B cell (primary cell): ENCODE data around the gene CAB39L. TPM values are rescaled to one million over a fixed set of nuclear protein-coding genes. Genes with fewer than 3 reads are reported as not detected.

Source experiments
- ATAC-seq: fragments of 200-7000 bp; cut with Tn5 transposase; one replicate; pipeline ENCODE4 v1.10.0; 2021; ENCODE audit warnings: low read depth, mild to moderate bottlenecking, moderate number of reproducible peaks, moderate library complexity
- CTCF ChIA-PET: fragments of 350-600 bp; sonication (Branson Sonifier 250); formaldehyde crosslinking; loops from one replicate; lab custom pipeline; 2021; ENCODE audit warnings: antibody characterized with exemption, inconsistent platforms; lab: Charles Lee
- POLR2A ChIA-PET: fragments of 350-600 bp; sonication (Branson Sonifier 250); formaldehyde crosslinking; loops from one replicate; lab custom pipeline; 2021; ENCODE audit warnings: antibody characterized with exemption; lab: Charles Lee
- DNase-seq: peaks from one replicate; pipeline ENCODE4 v3.0.0; 2013
- H2AFZ ChIP-seq: 2 replicates; pipeline ENCODE4 v1.6.1; 2012; ENCODE audit warnings: mild to moderate bottlenecking, low read depth, low read length; ENCODE audit not compliant: insufficient read depth, poor library complexity, severe bottlenecking
- H3K27ac ChIP-seq, 2 donors: 1 replicate in 1 of 2; 2 replicates in 1 of 2; pipeline ENCODE4 v1.5.1; 2012 to 2013; ENCODE audit warnings: low read length in 2 of 2, mild to moderate bottlenecking in 2 of 2, moderate library complexity in 1 of 2
- H3K27me3 ChIP-seq, 4 experiments: fragments of 200-600 bp in 1 of 4; sonication (generic) in 1 of 4; replicated peaks in 1 of 4; 1 replicate in 2 of 4; 2 replicates in 2 of 4; pipeline versions ENCODE4 v1.6.1 to v1.7.0; 2013 to 2016; ENCODE audit warnings: low read length in 3 of 4, mild to moderate bottlenecking in 2 of 4, mixed read lengths in 1 of 4, moderate library complexity in 1 of 4; ENCODE audit not compliant: insufficient read depth in 4 of 4, control insufficient read depth in 3 of 4; ENCODE audit errors: control extremely low read depth in 1 of 4
- H3K36me3 ChIP-seq, 2 experiments: replicated peaks in 1 of 2; 1 replicate in 1 of 2; 2 replicates in 1 of 2; pipeline versions ENCODE4 v1.6.1 to v1.7.1; 2013; ENCODE audit warnings: low read length in 1 of 2; ENCODE audit not compliant: insufficient read depth in 2 of 2, control insufficient read depth in 1 of 2; ENCODE audit errors: control extremely low read depth in 1 of 2, extremely low read depth in 1 of 2
- H3K4me1 ChIP-seq, 2 donors: fragments of 200-600 bp in 1 of 2; sonication (generic) in 1 of 2; 1 replicate in 1 of 2; 2 replicates in 1 of 2; pipeline versions ENCODE4 v1.5.1 to v1.6.1; 2013 to 2017; ENCODE audit warnings: low read length in 2 of 2; ENCODE audit not compliant: control insufficient read depth in 2 of 2, insufficient read depth in 2 of 2
- H3K4me2 ChIP-seq: replicated peaks from 2 replicates; pipeline ENCODE3; 2012; ENCODE audit warnings: mild to moderate bottlenecking, low read depth, low read length; ENCODE audit not compliant: poor library complexity, severe bottlenecking
- H3K4me3 ChIP-seq, 5 experiments: fragments of 200-600 bp in 1 of 5; sonication (generic) in 1 of 5; 1 replicate in 3 of 5; 2 replicates in 2 of 5; pipeline versions ENCODE4 v1.5.1 to v1.7.0; 2011 to 2016; ENCODE audit warnings: low read length in 4 of 5, mild to moderate bottlenecking in 4 of 5, low read depth in 2 of 5, control low read depth in 1 of 5, moderate library complexity in 1 of 5; ENCODE audit not compliant: insufficient read depth in 1 of 5; ENCODE audit errors: control extremely low read depth in 1 of 5, extremely low read depth in 1 of 5
- H3K79me2 ChIP-seq: fragments of 200-600 bp; sonication (generic); one replicate; pipeline ENCODE4 v1.6.0; 2016; ENCODE audit warnings: low read length; ENCODE audit not compliant: control insufficient read depth, insufficient read depth
- H3K9ac ChIP-seq: fragments of 200-600 bp; sonication (generic); 2 replicates; pipeline ENCODE4 v1.6.1; 2017; ENCODE audit warnings: mild to moderate bottlenecking, low read length, moderate library complexity
- H3K9me3 ChIP-seq, 3 donors: one replicate each; pipeline versions ENCODE4 v1.6.1 to v1.7.1; 2013; ENCODE audit warnings: low read length in 2 of 3; ENCODE audit not compliant: control insufficient read depth in 2 of 3, insufficient read depth in 1 of 3; ENCODE audit errors: control extremely low read depth in 1 of 3
- H4K20me1 ChIP-seq: 2 replicates; pipeline ENCODE4 v1.6.0; 2012; ENCODE audit warnings: mild to moderate bottlenecking, low read length; ENCODE audit not compliant: insufficient read depth, control insufficient read depth, poor library complexity, severe bottlenecking
- H3K27ac Mint-ChIP-seq: one replicate; pipeline ENCODE4 v1.8.0; 2021; ENCODE audit warnings: mixed read lengths
- H3K27me3 Mint-ChIP-seq: one replicate; pipeline ENCODE4 v1.8.0; 2021; ENCODE audit warnings: mixed read lengths
- H3K4me1 Mint-ChIP-seq: one replicate; pipeline ENCODE4 v1.8.0; 2021; ENCODE audit warnings: mixed read lengths
- H3K4me3 Mint-ChIP-seq: one replicate; pipeline ENCODE4 v1.8.0; 2021; ENCODE audit warnings: mixed read lengths
- H3K9me3 Mint-ChIP-seq: one replicate; pipeline ENCODE4 v1.8.0; 2022; ENCODE audit warnings: mixed read lengths; ENCODE audit not compliant: insufficient read depth
- EZH2 ChIP-seq: IDR thresholded peaks from 2 replicates; pipeline ENCODE4 v1.6.1; 2012; ENCODE audit warnings: borderline replicate concordance, low read depth, mild to moderate bottlenecking, moderate library complexity, low read length; ENCODE audit not compliant: insufficient read depth, poor library complexity, severe bottlenecking
- WGBS: methylation state at CpG from one replicate; pipeline ENCODE4 v1.1.5; 2013; ENCODE audit warnings: missing lambda C conversion rate; ENCODE audit not compliant: insufficient coverage; 5-methylcytosine and 5-hydroxymethylcytosine counted together
- intact Hi-C: fragments of 100-400 bp; cut with micrococcal nuclease; formaldehyde crosslinking; loops from one replicate; pipeline ENCODE4 v1.10.0; 2022
- polyA plus RNA-seq: library from polyadenylated mRNA; depleted of rRNA; stranded (reverse); fragments of >200 nt; gene quantifications from 2 replicates; pipeline ENCODE4 v1.2.3, GENCODE V29; 2012
- total RNA-seq, 2 donors: library from RNA; stranded (reverse); fragments of 120-200 nt in 1 of 2; gene quantifications; 1 replicate in 1 of 2; 2 replicates in 1 of 2; pipeline versions ENCODE4 v1.2.3 to v1.2.4, GENCODE V29; 2013 to 2022
- TF ChIP-seq, protein P1 (sequence below): fragments of 200-600 bp; IDR thresholded peaks from one replicate; pipeline ENCODE4 v1.8.0; 2022; ENCODE audit warnings: antibody characterized with exemption, mild to moderate bottlenecking

Gene CAB39L
- total and polyA plus RNA-seq, 2 donors (not counting 1 experiment from before 2014, with no cell fraction given), result 1.5 to 9.6 TPM

DNA sequence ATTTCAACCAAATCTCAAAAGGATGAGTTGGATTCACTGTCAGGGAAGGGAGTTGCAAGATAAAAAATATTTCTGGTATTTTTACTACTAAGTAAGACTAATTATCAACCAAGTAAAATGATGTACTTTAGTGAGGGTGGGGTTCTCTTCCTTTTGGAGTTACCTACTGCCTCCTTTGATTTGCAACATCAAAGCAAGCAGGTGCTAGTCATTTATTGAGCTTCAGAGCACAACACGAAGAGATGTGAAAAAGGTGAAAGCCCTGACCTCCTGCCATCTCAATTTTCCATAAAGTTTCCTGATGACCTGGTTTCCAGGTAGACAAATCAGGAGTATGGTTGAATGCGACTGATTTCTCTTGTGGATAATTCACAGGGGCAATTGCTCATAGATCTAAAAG is 100.1 kb downstream of the CAB39L start:
- Mint-ChIP-seq H3K9me3 (no peaks in the 10 kb centered on the region), H3K4me3 (no peak overlapping the region), H3K27me3 (no peaks in the 10 kb centered on the region), H3K27ac (no peak overlapping the region), H3K4me1 (no peaks in the 10 kb centered on the region)
- no peak overlapping the region for H3K27ac ChIP-seq
- H4K20me1 ChIP-seq, result no peaks in the 10 kb centered on the region
- POLR2A ChIA-PET, result interaction anchor here (0.7 kb wide), 1 partner anchor 227 kb away, joined by 7 read pairs; no protein-coding TSS in a partner anchor
- no CpG with 5 or more reads among the region's 2 CpGs for WGBS
- H3K9me3 ChIP-seq, result no peaks in the 10 kb centered on the region
- no peaks in the 10 kb centered on the region for H3K27me3 ChIP-seq
- H3K79me2 ChIP-seq, result no peaks in the 10 kb centered on the region
- CTCF ChIA-PET, result interaction anchor here (0.7 kb wide), 1 partner anchor 285 kb away, joined by 4 read pairs; the partner anchor contains the start of gene ARL11
- no peak overlapping the region for H3K9ac ChIP-seq
- DNase-seq, result no peak
- no peaks in the 10 kb centered on the region for H3K36me3 ChIP-seq
- TF ChIP-seq, protein P1, sequence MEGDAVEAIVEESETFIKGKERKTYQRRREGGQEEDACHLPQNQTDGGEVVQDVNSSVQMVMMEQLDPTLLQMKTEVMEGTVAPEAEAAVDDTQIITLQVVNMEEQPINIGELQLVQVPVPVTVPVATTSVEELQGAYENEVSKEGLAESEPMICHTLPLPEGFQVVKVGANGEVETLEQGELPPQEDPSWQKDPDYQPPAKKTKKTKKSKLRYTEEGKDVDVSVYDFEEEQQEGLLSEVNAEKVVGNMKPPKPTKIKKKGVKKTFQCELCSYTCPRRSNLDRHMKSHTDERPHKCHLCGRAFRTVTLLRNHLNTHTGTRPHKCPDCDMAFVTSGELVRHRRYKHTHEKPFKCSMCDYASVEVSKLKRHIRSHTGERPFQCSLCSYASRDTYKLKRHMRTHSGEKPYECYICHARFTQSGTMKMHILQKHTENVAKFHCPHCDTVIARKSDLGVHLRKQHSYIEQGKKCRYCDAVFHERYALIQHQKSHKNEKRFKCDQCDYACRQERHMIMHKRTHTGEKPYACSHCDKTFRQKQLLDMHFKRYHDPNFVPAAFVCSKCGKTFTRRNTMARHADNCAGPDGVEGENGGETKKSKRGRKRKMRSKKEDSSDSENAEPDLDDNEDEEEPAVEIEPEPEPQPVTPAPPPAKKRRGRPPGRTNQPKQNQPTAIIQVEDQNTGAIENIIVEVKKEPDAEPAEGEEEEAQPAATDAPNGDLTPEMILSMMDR, result no peak
- no peak for TF ChIP-seq EZH2
- no peak overlapping the region for H3K4me3 ChIP-seq
- intact Hi-C loops, result no loop called here
- no peak overlapping the region for H2AFZ ChIP-seq
- H3K4me1 ChIP-seq, result no peaks in the 10 kb centered on the region
- H3K4me2 ChIP-seq, result no peak overlapping the region
- no peak for ATAC-seq

DNA sequence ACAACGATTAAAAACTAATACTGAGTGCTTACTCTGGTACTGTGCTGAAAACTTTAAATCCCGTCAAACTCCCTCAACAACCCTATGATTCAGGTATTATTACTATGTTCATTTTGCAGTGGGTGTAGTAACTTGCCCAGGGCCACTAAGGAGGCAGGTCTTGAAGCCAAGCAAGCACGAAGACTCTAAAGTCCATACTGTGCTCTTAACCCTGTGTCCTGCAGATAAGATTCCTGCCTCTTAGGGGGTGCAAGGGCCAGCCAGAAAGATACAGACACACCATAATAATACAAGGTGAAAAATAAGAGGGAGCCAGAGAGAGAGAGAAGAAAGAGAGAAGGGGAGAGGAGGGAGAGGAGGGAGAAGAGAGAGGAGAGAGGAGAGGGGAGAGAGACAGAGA is 100.6 kb downstream of the CAB39L start:
- no peak overlapping the region for H3K27ac Mint-ChIP-seq
- H3K4me3 ChIP-seq, result no peak overlapping the region
- H3K9ac ChIP-seq, result no peak overlapping the region
- no CpG with 5 or more reads among the region's 3 CpGs for WGBS
- no peak overlapping the region for H2AFZ ChIP-seq
- no peaks in the 10 kb centered on the region for H3K9me3 ChIP-seq
- no peaks in the 10 kb centered on the region for H3K36me3 ChIP-seq
- H3K27me3 ChIP-seq, result no peaks in the 10 kb centered on the region
- ATAC-seq (no peak), DNase-seq (no peak)
- H3K4me1 Mint-ChIP-seq, result no peaks in the 10 kb centered on the region
- POLR2A ChIA-PET, result no interaction called here
- no peaks in the 10 kb centered on the region for H4K20me1 ChIP-seq
- no peaks in the 10 kb centered on the region for H3K79me2 ChIP-seq
- intact Hi-C loops, result no loop called here
- H3K4me3 Mint-ChIP-seq, result no peak overlapping the region
- H3K4me1 ChIP-seq, result no peaks in the 10 kb centered on the region
- CTCF ChIA-PET, result no interaction called here
- no peak overlapping the region for H3K27ac ChIP-seq
- no peaks in the 10 kb centered on the region for H3K9me3 Mint-ChIP-seq
- TF ChIP-seq EZH2, result no peak
- TF ChIP-seq, protein P1, result no peak
- H3K4me2 ChIP-seq, result no peak overlapping the region
- no peaks in the 10 kb centered on the region for H3K27me3 Mint-ChIP-seq
